ENCODE measurements around the gene PRRX1. TPM values are rescaled to one million over a fixed set of nuclear protein-coding genes. Genes with fewer than 3 reads are reported as not detected.

The PRRX1 gene
- total RNA-seq: 113 and 143 TPM in 2 replicates

GRCh38 chr1:170664093-170664827 is at the start of gene PRRX1:
TSS of gene PRRX1 (plus strand) at chr1:170664131. CDS start at chr1:170664219, 88 bp downstream.

Other genes with a start within 250 kb of the PRRX1 start
- 9.2 and 10.2 TPM in 2 replicates for gene GORAB, start 132.0 kb upstream of the PRRX1 start, total RNA-seq

All from cardiac ventricle fibroblast (primary cell).